ENCODE data around the gene RET. TPM values are rescaled to one million over a fixed set of nuclear protein-coding genes. Genes with fewer than 3 reads are reported as not detected.

Gene RET
- total RNA-seq, 2 donors from 2014 or later = 1.2 to 3.5 TPM

DNA sequence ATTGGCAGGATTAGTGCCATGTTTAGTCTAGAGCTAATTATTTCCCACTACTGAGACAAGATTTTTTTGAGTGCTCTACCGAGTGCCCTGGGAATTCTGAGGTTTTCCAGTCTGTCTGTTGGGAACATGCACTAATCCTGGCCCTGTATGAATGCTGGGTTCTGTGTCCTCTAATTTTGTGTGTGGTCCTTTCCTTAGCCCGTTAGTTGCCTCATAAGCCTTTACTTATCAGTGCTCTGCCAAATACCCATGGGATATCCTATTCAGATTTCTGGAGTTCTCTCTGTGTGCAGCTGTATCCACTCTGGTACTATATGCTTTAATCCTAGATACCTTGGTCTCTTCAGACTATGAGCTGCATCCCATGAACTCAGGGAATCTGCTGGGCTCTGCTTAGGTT, 74.5 kb downstream of the RET start:
- TF ChIP-seq, protein P1, sequence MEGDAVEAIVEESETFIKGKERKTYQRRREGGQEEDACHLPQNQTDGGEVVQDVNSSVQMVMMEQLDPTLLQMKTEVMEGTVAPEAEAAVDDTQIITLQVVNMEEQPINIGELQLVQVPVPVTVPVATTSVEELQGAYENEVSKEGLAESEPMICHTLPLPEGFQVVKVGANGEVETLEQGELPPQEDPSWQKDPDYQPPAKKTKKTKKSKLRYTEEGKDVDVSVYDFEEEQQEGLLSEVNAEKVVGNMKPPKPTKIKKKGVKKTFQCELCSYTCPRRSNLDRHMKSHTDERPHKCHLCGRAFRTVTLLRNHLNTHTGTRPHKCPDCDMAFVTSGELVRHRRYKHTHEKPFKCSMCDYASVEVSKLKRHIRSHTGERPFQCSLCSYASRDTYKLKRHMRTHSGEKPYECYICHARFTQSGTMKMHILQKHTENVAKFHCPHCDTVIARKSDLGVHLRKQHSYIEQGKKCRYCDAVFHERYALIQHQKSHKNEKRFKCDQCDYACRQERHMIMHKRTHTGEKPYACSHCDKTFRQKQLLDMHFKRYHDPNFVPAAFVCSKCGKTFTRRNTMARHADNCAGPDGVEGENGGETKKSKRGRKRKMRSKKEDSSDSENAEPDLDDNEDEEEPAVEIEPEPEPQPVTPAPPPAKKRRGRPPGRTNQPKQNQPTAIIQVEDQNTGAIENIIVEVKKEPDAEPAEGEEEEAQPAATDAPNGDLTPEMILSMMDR (conservative IDR thresholded peaks at IDR 0.05) = no peak
- Mint-ChIP-seq H3K4me3 (no peak overlapping the region), H3K9me3 (peaks cover 9% of the 10 kb centered on the region), H3K27me3 (ENCODE audit: insufficient read depth) (no peaks in the 10 kb centered on the region), H3K36me3 (ENCODE audit: low read depth) (peaks cover 3% of the 10 kb centered on the region), H3K4me1 (peaks cover 8% of the 10 kb centered on the region), H3K27ac (no peak overlapping the region)
- H3K36me3 ChIP-seq (ENCODE audit: control insufficient read depth, insufficient read depth, low read length) = no peaks in the 10 kb centered on the region
- WGBS, 2 experiments (ENCODE audit: insufficient coverage in 1 of 2, insufficient read length in 1 of 2) = 84 to 92% methylated on average over 2 of the region's 2 CpGs
- DNase-seq = no peak
- no peak overlapping the region for H3K9ac ChIP-seq (ENCODE audit: extremely low read depth, low read length, poor library complexity, severe bottlenecking)
- H3K4me3 ChIP-seq (ENCODE audit: low read length) = no peak overlapping the region
- no peak overlapping the region for H3K27ac ChIP-seq (ENCODE audit: low read depth, low read length)
- H3K27me3 ChIP-seq (ENCODE audit: control insufficient read depth, insufficient read depth, low read length, poor library complexity, severe bottlenecking) = no peaks in the 10 kb centered on the region
- H3K9me3 ChIP-seq (ENCODE audit: control insufficient read depth, low read length) = no peaks in the 10 kb centered on the region
- H3K4me1 ChIP-seq (ENCODE audit: control insufficient read depth, insufficient read depth, low read length) = no peaks in the 10 kb centered on the region

DNA sequence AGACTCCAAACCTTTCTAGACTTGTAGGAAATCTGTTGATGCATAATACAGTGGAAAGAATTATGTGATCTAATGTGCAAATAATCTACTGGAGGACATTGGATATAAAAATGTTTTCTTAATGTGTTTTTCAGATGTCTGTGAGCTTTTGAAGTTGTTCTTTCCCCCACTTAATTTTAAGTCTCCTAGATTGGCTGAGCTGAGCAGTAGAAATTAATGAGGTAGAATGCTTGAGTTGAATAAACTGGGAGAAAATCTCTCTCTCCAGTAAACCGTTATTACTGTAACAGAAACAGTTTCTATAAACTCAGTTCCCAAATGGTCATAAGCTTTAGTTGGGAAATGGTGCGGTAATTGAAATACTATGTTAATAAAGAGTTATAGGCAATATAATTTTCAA, 77.0 kb downstream of the RET start:
- no peaks in the 10 kb centered on the region for H3K9me3 Mint-ChIP-seq
- H3K27ac Mint-ChIP-seq = no peak overlapping the region
- DNase-seq = no peak
- Histone ChIP-seq H3K9me3 (ENCODE audit: control insufficient read depth, low read length) (no peaks in the 10 kb centered on the region), H3K4me3 (ENCODE audit: low read length) (no peak overlapping the region), H3K27ac (ENCODE audit: low read depth, low read length) (no peak overlapping the region), H3K27me3 (ENCODE audit: control insufficient read depth, insufficient read depth, low read length, poor library complexity, severe bottlenecking) (no peaks in the 10 kb centered on the region), H3K36me3 (ENCODE audit: control insufficient read depth, insufficient read depth, low read length) (no peaks in the 10 kb centered on the region), H3K4me1 (ENCODE audit: control insufficient read depth, insufficient read depth, low read length) (no peaks in the 10 kb centered on the region), H3K9ac (ENCODE audit: extremely low read depth, low read length, poor library complexity, severe bottlenecking) (no peak overlapping the region)
- no peaks in the 10 kb centered on the region for H3K27me3 Mint-ChIP-seq (ENCODE audit: insufficient read depth)
- no peak overlapping the region for H3K4me3 Mint-ChIP-seq
- H3K4me1 Mint-ChIP-seq = peaks cover 8% of the 10 kb centered on the region
- TF ChIP-seq, protein P1 (conservative IDR thresholded peaks at IDR 0.05) = no peak
- H3K36me3 Mint-ChIP-seq (ENCODE audit: low read depth) = no peaks in the 10 kb centered on the region
- no CpG with 5 or more reads among the region's 2 CpGs for WGBS, 2 experiments (ENCODE audit: insufficient coverage in 1 of 2, insufficient read length in 1 of 2)

DNA sequence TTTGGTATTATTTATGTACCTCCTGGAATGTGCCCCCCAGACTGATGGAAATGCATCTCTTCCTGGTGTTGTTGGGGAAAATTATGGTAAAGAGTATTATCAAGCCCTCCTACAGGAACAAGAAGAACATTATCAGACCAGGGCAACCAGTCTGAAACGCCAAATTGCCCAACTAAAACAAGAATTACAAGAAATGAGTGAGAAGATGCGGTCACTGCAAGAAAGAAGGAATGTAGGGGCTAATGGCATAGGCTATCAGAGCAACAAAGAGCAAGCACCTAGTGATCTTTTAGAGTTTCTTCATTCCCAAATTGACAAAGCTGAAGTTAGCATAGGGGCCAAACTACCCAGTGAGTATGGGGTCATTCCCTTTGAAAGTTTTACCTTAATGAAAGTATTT, 78.4 kb downstream of the RET start:
- no peaks in the 10 kb centered on the region for H3K36me3 ChIP-seq (ENCODE audit: control insufficient read depth, insufficient read depth, low read length)
- no peaks in the 10 kb centered on the region for H3K4me1 ChIP-seq (ENCODE audit: control insufficient read depth, insufficient read depth, low read length)
- no peaks in the 10 kb centered on the region for H3K36me3 Mint-ChIP-seq (ENCODE audit: low read depth)
- H3K27ac ChIP-seq (ENCODE audit: low read depth, low read length) = no peak overlapping the region
- no peaks in the 10 kb centered on the region for H3K9me3 Mint-ChIP-seq
- no peak overlapping the region for H3K4me3 Mint-ChIP-seq
- DNase-seq = no peak
- no peak overlapping the region for H3K27ac Mint-ChIP-seq
- H3K9me3 ChIP-seq (ENCODE audit: control insufficient read depth, low read length) = no peaks in the 10 kb centered on the region
- H3K27me3 Mint-ChIP-seq (ENCODE audit: insufficient read depth) = no peaks in the 10 kb centered on the region
- 92 to 100% methylated on average over 1 to 2 of the region's 2 CpGs for WGBS, 2 experiments (ENCODE audit: insufficient coverage in 1 of 2, insufficient read length in 1 of 2)
- TF ChIP-seq, protein P1 (conservative IDR thresholded peaks at IDR 0.05) = no peak
- no peak overlapping the region for H3K9ac ChIP-seq (ENCODE audit: extremely low read depth, low read length, poor library complexity, severe bottlenecking)
- no peaks in the 10 kb centered on the region for H3K27me3 ChIP-seq (ENCODE audit: control insufficient read depth, insufficient read depth, low read length, poor library complexity, severe bottlenecking)
- H3K4me1 Mint-ChIP-seq = peaks cover 8% of the 10 kb centered on the region
- H3K4me3 ChIP-seq (ENCODE audit: low read length) = no peak overlapping the region
